Measurements from ENCODE around the gene ZDHHC11.
"Not testable (repeated sequence)": the region's sequence is repeated elsewhere in the genome, so short reads cannot be mapped to it uniquely, and the experiment has no call there.

Gene ZDHHC11

GRCh38 chr5:881551-881935 lies 30.8 kb upstream of the ZDHHC11 start:
- DNase-seq (ENCODE audit: low read depth, low spot score): no peak
- ChIA-PET POLR2A (no interaction called here), CTCF (no interaction called here)
- H3K4me3 ChIP-seq (ENCODE audit: low read depth, low read length): no peak overlapping the region
- no peak for TF ChIP-seq CTCF (IDR thresholded peaks at IDR 0.05; ENCODE audit: insufficient read depth, low read length, missing control alignments)

GRCh38 chr5:880816-881550 lies 30.2 kb upstream of the ZDHHC11 start:
- no peak for TF ChIP-seq CTCF (IDR thresholded peaks at IDR 0.05; ENCODE audit: insufficient read depth, low read length, missing control alignments)
- CTCF ChIA-PET: no interaction called here
- no peak for DNase-seq (ENCODE audit: low read depth, low spot score)
- POLR2A ChIA-PET: no interaction called here
- H3K4me3 ChIP-seq (ENCODE audit: low read depth, low read length): no peak overlapping the region

GRCh38 chr5:878677-879076 lies 27.9 kb upstream of the ZDHHC11 start:
- H3K4me3 ChIP-seq (ENCODE audit: low read depth, low read length); CTCF ChIA-PET; POLR2A ChIA-PET; DNase-seq (ENCODE audit: low read depth, low spot score): not testable (repeated sequence)

- no peak overlapping the region for H3K4me3 ChIP-seq (ENCODE audit: low read depth, low read length)
- TF ChIP-seq CTCF (IDR thresholded peaks at IDR 0.05; ENCODE audit: insufficient read depth, low read length, missing control alignments): no peak
- ChIA-PET POLR2A (no interaction called here), CTCF (interaction anchor here (1.0 to 1.1 kb wide), 2 partner anchors 24 to 208 kb away, joined by 3 to 4 read pairs; no protein-coding TSS in a partner anchor)
- no peak for DNase-seq (ENCODE audit: low read depth, low spot score)
These were observed 27.3 kb upstream of the ZDHHC11 start for GRCh38 chr5:878125-878524.

GRCh38 chr5:876398-877365 lies 25.9 kb upstream of the ZDHHC11 start:
- CTCF ChIA-PET: interaction anchor here (1.0 to 1.1 kb wide), 2 partner anchors 26 to 207 kb away, joined by 3 to 4 read pairs; no protein-coding TSS in a partner anchor

GRCh38 chr5:875931-876330 lies 25.1 kb upstream of the ZDHHC11 start:
- ChIA-PET CTCF (no interaction called here), POLR2A (no interaction called here)
- no peak for TF ChIP-seq CTCF (IDR thresholded peaks at IDR 0.05; ENCODE audit: insufficient read depth, low read length, missing control alignments)
- DNase-seq (ENCODE audit: low read depth, low spot score): no peak
- no peak overlapping the region for H3K4me3 ChIP-seq (ENCODE audit: low read depth, low read length)

More at GRCh38 chr5:876398-877365, 25.9 kb upstream of the ZDHHC11 start:
- no peak overlapping the region for H3K4me3 ChIP-seq (ENCODE audit: low read depth, low read length)
- TF ChIP-seq CTCF (IDR thresholded peaks at IDR 0.05; ENCODE audit: insufficient read depth, low read length, missing control alignments): no peak
- POLR2A ChIA-PET: no interaction called here
- no peak for DNase-seq (ENCODE audit: low read depth, low spot score)

Data from AG04449 (cell line).